Stimulated activated CD4-positive, alpha-beta T cell treated with anti-CD3 and anti-CD28 coated beads, Interleukin-15, amount 100 ng/mL, for 1 hour (primary cell): ENCODE results near the gene AEBP1.

ENCODE experiments used
- DNase-seq, 2 donors: peaks; one replicate each; pipeline ENCODE4 v3.0.0-alpha.2; 2020; ENCODE audit warnings: low read depth in 1 of 2, low spot score in 1 of 2

The AEBP1 gene

GRCh38 chr7:44104860-44105771, 971 bp downstream of the AEBP1 start:
- DNase-seq, result no peak

- no peak for DNase-seq
These were observed 1.7 kb downstream of the AEBP1 start for GRCh38 chr7:44105832-44106231.

- DNase-seq, result no peak
These were observed 2.3 kb downstream of the AEBP1 start for GRCh38 chr7:44106311-44107065.

GRCh38 chr7:44107116-44107960, 3.2 kb downstream of the AEBP1 start:
- DNase-seq, result no peak

GRCh38 chr7:44107961-44108767, 4.0 kb downstream of the AEBP1 start:
- DNase-seq, result no peak

GRCh38 chr7:44108768-44109750, 4.9 kb downstream of the AEBP1 start:
- no peak for DNase-seq

GRCh38 chr7:44109991-44110390, 5.8 kb downstream of the AEBP1 start:
- DNase-seq, result no peak

GRCh38 chr7:44110719-44111635, 6.8 kb downstream of the AEBP1 start:
- no peak for DNase-seq

GRCh38 chr7:44111761-44112160, 7.6 kb downstream of the AEBP1 start:
- DNase-seq, result no peak

- DNase-seq, result no peak
These were observed 8.3 kb downstream of the AEBP1 start for GRCh38 chr7:44112231-44112996.

- DNase-seq, result no peak
These were observed 9.0 kb downstream of the AEBP1 start for GRCh38 chr7:44112997-44113763.

GRCh38 chr7:44113764-44114354, 9.7 kb downstream of the AEBP1 start:
- DNase-seq, result no peak

- no peak for DNase-seq
These were observed 10.6 kb downstream of the AEBP1 start for GRCh38 chr7:44114586-44115310.

- no peak for DNase-seq
These were observed 12.1 kb downstream of the AEBP1 start for GRCh38 chr7:44116087-44116788.
